ENCODE data around the gene CAB39L.
"Not testable (repeated sequence)": the region's sequence is repeated elsewhere in the genome, so short reads cannot be mapped to it uniquely, and the experiment has no call there.

The CAB39L gene

GRCh38 chr13:49336655-49337054 lies 107.2 kb downstream of the CAB39L start:
- DNase-seq (ENCODE audit: low read depth) = no peak
- TF ChIP-seq CTCF (IDR thresholded peaks at IDR 0.05; ENCODE audit: low read length, missing control alignments) = no peak

GRCh38 chr13:49330546-49330864 lies 113.4 kb downstream of the CAB39L start:
- no peak overlapping the region for H3K4me3 ChIP-seq (replicated peaks; ENCODE audit: low read depth, low read length)
- DNase-seq (ENCODE audit: low read depth) = no peak
- no peak for TF ChIP-seq CTCF (IDR thresholded peaks at IDR 0.05; ENCODE audit: low read length, missing control alignments)

More at GRCh38 chr13:49336655-49337054, 107.2 kb downstream of the CAB39L start:
- no peak overlapping the region for H3K4me3 ChIP-seq (replicated peaks; ENCODE audit: low read depth, low read length)

- DNase-seq (ENCODE audit: low read depth) = no peak
- no peak for TF ChIP-seq CTCF (IDR thresholded peaks at IDR 0.05; ENCODE audit: low read length, missing control alignments)
- no peak overlapping the region for H3K4me3 ChIP-seq (replicated peaks; ENCODE audit: low read depth, low read length)
These were observed 113.9 kb downstream of the CAB39L start for GRCh38 chr13:49329831-49330545.

- H3K4me3 ChIP-seq (replicated peaks; ENCODE audit: low read depth, low read length); DNase-seq (ENCODE audit: low read depth): not testable (repeated sequence)
These were observed 116.7 kb downstream of the CAB39L start for GRCh38 chr13:49327145-49327544.

GRCh38 chr13:49326222-49326917 lies 117.5 kb downstream of the CAB39L start:
- H3K4me3 ChIP-seq (replicated peaks; ENCODE audit: low read depth, low read length) = no peak overlapping the region
- DNase-seq (ENCODE audit: low read depth) = no peak
- no peak for TF ChIP-seq CTCF (IDR thresholded peaks at IDR 0.05; ENCODE audit: low read length, missing control alignments)

- no peak for TF ChIP-seq CTCF (IDR thresholded peaks at IDR 0.05; ENCODE audit: low read length, missing control alignments)
- DNase-seq (ENCODE audit: low read depth) = no peak
- no peak overlapping the region for H3K4me3 ChIP-seq (replicated peaks; ENCODE audit: low read depth, low read length)
These were observed 120.5 kb downstream of the CAB39L start for GRCh38 chr13:49323344-49323743.

- no peak overlapping the region for H3K4me3 ChIP-seq (replicated peaks; ENCODE audit: low read depth, low read length)
- no peak for DNase-seq (ENCODE audit: low read depth)
- TF ChIP-seq CTCF (IDR thresholded peaks at IDR 0.05; ENCODE audit: low read length, missing control alignments) = no peak
These were observed 121.2 kb downstream of the CAB39L start for GRCh38 chr13:49322702-49323101.

Data from fibroblast of pulmonary artery (primary cell).